ENCODE data around the gene MAP9. TPM values are rescaled to one million over a fixed set of nuclear protein-coding genes. Genes with fewer than 3 reads are reported as not detected.

The MAP9 gene
- total RNA-seq, 1 donor from 2014 or later: 34.2 TPM

Other genes starting within 250 kb of the MAP9 start
- not detected in 2 replicates for gene NPY2R, start 168.3 kb downstream of the MAP9 start, total RNA-seq

Data from progenitor cell of endocrine pancreas (in vitro differentiated cells).